Measurements from ENCODE around the gene CHP2.

GRCh38 chr16:23771027-23771426 lies 16.2 kb downstream of the CHP2 start:
- no peak for TF ChIP-seq CTCF (IDR thresholded peaks at IDR 0.05)
- TF ChIP-seq POLR2A (IDR thresholded peaks at IDR 0.05; ENCODE audit: low read depth), result no peak

Measured in esophagus muscularis mucosa (tissue), 3 donors.